Stromal cell of bone marrow (primary cell): ENCODE data around the gene CALML4.
"Not testable (repeated sequence)": the region's sequence is repeated elsewhere in the genome, so short reads cannot be mapped to it uniquely, and the experiment has no call there.

Source experiments
- DNase-seq: peaks from one replicate; pipeline ENCODE4 v3.0.0-alpha.2; 2012; ENCODE audit warnings: low read depth

CALML4 gene, protein sequence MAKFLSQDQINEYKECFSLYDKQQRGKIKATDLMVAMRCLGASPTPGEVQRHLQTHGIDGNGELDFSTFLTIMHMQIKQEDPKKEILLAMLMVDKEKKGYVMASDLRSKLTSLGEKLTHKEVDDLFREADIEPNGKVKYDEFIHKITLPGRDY

DNA sequence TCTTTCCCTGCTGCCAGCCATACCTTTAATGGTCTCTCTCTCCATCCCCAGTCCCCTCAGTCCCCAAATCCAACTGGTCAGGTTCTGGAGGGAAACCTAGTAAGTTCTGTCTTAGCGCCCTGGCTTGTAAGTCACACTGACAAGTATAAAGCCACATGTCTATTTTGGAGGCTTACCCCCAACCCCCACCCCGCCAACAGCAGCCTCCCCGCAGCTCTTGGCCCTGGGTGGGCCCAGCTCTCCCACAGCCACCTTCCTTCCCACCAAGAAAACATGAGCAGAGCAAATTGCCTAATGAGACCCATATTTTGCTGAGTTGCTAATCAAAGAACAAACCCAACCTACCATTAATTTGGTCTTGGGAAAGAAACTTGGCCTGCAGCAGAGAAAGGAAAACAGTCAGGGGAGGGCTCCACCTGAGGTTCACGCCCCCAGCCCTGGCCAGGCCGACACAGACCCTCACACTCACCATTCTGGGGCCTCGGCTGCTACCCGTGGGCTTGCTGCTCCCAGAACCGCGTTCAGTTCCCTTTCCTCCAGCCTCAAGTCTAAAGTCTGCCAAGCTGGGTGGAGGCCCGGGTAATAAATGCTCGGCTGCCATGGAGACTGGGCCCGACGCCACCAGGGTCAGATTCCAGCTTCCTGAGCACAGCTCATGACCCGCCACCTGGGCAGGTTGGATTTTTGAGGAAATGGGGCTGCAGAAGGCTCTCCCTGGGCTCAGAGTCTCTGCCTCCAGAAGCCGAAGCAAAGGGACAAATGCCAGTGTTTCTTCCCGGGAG, at the start of gene CALML4:
Gene CALML4, minus strand, starts transcription at position 557 of the 782 bp plus-strand sequence. Its CDS starts 85 bp downstream, at position 472.
- peak; percentile 26 for DNase-seq

DNA sequence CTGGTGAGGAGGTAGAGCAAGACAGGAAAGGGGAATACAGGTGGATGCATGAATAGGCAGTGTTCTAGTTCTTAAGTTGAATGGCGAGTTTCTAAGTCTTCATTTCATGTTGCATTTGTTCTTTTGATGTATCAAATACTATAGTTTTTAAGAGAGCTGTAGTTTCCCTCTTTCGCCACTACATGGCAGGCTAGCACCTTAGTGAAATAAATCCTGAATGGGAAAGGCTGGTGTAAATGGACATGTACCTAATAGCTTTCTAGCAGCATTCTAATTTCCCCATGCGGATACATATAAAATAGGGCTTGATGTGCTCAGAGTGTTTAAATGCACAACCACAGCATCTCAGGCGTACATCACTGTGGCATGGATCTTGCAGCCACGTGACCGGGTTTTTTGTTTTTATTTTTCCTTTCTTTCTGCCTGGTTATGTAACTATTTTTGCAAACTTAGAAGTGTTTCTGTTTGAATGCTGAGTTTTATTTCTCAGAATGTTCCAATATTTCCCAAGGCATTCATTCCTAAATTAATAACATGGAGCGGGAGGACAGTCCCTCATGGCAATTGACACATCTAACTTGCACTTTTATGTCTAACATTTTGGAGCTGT, 47.9 kb upstream of the CALML4 start:
- DNase-seq = peak; percentile 66

DNA sequence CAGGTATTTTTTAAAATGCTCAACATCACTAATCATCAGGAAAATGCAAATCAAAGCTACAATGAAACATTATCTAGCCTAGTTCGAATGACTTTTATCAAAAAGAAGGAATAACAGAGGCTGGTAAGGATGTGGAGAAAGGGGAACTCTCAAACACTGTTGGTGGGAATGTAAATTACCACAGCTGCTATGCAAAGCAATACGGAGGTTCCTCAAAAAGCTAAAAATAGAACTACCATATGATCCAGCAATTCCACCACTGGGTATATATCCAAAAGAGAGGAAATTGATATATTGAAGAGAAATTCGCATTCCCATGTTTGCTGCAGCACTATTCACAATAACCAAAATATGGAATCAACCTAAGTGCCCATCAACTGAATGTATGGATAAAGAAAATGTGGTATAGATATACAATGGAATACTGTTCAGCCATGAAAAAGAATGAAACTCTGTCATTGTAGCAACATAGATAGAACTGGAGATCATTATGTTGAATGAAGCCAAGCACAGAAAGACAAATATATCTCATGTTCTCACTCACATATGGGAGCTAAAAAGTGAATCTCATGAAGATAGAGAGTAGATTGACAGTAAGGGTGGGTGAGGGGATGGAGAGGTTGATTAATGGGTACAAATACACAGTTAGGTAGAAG, 44.1 kb upstream of the CALML4 start:
- DNase-seq = no peak

DNA sequence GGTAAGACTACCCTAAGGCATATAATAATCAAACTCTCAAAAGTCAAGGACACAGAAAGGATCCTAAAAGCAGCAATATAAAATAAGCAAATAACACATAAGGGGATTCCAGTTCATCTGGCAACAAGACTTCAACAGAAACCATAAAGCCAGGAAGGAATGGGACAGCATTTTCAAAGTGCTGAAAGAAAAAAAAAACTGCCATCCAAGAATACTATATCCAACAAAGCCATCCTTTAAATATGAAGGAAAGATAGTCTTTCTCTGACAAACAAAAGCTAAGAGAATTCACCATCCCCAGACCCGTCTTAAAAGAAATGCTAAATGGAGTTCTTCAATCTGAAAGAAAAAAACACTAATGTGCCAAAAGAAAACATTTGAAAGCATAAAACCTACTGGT, 39.1 kb upstream of the CALML4 start:
- no peak for DNase-seq

DNA sequence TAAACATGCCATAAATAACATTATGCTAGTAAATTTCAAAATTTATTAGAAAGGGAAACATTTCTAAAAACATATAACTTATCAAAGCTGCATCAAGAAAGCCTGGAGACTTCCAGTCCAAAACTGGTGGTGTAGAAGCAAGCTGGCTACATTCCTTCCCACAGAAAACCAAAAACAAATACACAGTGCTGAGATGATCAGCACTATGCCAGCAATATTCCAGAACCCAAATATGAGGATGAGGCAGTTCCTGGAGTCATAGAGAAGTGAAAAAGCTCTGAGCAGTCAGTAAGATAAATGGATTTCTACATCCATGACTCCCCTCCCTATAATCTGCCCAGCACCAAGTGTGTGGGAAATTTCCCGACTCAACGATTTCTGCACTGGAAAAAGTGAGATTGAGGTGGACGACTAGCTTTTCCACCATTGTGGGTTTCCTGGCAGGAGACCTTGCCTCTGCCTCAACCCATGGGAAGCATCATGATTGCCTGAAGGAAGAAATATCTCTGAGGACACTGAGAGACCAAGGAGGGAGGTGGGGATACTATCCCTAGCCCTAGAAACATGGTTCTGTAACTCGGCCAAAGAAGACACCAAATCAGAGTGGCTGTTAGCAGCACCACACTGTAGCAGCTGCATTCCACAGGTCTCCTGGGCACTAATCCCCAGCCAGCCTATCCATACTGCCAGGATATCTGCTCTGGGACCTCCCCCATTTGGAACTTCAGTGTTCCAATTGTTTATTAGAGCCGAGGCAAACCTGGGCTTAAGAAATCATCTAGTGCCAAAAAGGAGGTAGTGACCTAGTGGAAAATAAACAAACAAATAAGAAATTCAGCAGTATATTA, 36.2 kb upstream of the CALML4 start:
- peak; percentile 25 for DNase-seq

DNA sequence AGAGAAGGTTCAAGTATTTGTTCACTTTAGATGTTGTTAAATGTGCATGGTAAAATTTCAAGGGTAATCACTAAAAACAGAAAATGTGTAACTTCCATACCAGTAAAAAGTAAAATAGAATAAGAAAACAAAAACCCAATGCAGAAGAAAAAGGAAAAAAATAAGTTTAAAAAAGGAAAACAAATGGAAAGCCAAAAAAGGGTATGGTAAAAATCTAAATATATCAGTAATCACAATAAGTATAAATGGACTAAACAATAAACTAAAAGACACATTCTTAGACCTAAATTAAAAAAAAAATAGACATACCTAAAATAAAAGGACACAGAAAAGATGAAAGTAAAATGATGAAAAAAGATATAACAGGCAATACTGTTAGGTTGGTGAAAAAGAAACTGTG, 33.9 kb upstream of the CALML4 start:
- DNase-seq = no peak

DNA sequence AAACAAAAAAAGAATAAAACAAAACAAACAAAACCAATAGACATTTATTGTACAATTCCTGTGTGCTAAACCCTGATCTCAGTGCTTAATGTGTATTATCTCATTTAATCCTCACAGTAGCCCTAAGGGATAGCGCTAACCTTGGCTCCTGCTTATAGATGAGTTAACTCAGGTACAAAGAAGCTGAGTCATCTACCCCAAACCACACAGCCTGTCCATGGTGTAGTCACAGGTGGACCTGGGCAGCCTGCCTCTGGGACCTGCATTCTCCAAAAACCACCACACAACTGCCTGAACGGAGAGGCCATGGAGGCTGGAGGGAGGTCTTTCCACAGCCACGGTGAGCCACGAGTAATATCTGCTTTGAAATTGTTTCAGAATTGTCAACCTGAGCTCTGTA, 29.9 kb upstream of the CALML4 start:
- no peak for DNase-seq

DNA sequence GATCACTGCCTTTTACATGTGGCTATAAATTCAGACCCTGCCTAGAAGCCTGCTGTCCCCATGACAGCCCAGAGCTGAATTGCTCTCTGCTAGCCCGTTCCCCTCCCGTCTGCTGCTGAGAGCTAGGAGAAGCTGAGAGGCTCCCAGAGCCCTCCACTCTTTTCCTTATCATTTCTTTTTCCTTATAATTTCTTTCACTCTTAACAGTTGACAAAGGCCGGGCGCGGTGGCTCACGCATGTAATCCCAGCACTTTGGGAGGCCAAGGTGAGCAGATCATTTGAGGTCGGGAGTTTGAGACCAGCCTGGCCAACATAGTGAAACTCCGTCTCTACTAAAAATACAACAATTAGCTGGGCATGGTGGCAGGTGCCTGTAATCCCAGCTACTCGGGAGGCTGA, 29.4 kb upstream of the CALML4 start:
- not testable (repeated sequence) for DNase-seq

DNA sequence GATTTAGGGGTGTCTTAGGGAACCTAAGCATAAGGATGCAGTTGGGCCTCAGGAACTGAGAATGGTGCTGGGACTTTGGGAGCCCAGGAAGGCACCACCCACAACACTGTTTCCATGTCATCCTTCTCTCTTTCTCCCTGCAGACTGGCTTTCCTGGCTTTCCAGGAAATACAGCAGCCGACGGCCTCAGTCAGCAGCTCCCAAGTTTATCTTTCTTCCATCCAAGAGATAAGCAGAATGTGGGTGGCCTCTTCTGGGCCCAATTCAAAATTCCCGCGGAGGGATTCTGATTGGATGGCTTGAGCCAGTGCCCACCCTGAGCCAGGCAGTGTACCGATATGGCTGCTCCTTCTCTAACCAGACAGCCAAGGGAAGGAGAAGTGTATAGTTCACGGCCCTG, 28.9 kb upstream of the CALML4 start:
- no peak for DNase-seq

DNA sequence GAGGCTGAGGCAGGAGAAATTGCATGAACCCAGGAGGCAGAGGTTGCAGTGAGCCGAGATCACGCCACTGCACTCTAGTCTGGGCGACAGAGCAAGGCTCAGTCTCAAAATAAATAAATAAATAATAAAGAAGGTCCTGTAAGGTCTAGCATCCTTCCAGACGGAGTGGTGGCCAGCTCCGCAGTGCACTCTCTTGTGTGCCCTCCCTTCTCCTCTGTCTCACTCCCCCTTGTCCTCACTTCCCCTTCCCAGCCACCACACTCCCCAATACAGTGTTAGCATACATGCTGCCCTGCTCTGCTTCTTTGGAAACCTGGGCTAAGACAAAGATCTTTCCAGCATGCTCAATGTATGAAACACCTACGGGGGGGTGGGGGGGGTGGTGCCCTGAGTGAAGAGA, 27.8 kb upstream of the CALML4 start:
- no peak for DNase-seq

DNA sequence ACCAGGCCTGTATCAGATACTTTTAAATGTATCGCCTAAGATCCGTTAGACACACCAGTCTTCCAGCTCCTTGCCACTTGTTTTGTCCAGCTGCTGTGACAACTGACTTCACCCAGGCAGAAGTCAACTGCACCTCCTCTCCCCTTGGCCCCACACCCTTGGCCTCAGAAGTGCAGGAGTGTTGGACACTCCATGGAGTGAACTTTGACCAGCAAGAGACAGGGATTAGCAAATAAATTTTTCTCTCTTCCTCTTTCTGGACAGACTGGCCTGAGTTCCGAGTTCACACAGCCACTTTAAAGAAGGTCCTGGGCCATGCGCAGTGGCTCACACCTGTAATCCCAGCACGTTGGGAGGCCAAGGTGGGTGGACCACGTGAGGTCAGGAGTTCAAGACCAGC, 27.3 kb upstream of the CALML4 start:
- no peak for DNase-seq

DNA sequence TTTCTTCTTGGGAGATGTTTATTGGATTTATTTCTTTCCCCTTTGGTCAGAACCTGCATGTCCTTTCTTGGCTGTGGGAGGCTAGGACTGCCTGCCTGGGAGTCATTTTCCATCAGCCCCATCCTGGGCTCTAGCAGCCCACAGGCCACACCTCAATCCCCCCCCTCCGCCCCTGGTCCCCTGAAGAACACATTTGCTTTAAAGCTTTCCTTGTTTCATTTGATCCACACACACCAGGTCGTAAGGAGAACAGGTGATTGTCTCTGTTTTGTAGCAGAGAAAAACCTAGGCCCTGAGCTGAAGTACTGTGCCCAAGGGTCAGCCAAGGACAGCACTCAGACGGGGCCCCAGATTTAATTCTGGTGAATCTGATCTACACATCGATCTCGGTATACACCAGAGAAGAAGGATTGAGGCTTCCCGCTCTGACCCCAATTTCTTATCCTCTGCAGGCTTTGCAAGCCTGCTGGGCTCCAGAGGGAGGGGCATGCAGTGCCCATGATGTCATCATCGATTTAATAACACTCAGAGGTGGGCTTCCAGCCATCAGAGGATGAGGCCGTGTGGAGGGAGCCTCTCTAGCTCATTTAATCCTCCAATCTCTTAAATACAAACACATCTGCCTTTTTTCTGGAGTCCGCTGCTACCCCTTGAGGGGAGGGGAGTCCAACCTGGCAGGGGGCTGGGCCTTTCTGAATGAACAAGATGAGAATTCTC, 26.1 kb upstream of the CALML4 start:
- DNase-seq = no peak

DNA sequence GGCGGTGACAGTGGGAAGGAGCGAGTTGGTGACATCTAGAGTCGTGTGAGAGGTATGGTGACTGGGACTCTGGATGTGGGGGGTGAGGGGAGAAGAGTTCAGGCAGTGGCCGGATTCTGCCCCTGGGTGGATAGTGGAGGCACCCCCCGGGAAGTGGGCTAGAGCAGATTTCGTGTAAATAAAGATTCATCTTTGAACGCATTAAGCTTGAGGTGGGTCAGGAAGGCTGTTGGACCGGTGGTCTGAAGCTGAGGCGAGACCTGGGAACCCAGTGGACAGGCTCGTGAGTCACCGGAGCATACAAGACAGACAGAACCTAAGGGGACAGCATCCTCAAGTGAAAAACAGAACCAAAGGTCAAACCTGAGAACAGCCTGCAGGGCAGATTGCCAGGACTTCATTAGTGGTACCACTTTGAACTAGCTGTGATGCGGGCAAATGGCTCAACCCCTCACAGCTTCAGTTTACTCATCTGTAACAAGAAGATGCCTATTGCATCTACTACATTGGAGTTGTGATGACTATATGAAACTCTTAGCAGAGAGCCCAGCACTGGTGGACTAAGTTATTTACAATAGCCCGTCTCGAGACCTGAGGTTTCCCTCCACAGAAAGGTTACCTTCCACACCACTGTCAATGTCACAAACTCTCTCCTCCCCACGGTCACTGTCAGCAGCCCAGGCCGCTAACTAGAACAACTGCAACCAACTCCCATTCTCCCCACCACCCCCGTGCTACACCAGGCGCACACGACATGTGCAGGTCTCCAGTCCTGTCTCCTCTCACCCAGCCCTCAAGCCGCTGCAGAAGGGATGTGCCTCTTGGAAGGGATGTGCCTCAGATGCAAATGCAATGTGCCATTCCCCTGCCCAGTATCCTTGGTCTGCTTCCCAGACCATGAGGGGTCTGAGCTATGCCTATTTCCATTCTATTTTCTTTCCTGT, 25.3 kb upstream of the CALML4 start:
- DNase-seq = no peak

DNA sequence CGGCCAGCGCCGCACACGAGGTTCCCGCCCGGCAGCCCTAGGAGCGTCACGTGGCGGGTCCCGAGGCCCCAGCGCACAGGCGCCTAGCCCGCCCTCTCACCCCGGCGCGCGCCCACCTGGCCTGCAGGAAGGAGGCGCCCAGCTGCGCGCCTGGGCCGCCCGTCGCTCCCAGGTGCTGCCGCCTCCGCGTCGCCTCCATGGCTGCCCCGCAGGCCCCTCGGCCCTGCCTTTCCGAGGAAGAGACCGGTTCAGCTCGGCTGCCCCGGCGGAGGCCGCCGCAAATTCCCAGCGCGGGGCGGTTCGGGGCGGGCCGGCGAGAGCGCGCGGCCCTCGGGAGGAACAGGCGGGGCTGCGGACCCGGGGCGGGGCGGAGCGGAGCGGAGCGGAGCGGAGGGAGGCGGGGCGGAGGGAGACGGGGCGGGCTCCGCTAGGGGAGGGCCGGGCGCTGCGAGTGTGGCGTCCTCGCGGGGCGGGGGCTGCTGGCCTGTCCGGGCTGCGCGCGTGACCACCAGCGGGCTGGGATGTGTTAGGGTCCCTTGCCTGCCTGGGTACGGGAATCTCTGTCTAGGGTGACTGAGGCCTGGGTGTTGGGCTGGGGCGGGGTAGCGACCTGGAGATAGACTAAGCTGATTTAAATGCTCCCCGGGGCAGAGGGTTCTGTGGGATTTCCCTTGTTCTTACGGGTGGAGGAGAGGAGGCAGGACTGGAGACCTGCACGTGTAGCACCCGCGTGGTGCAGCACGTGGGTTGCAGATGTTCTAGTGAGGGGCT, 24.4 kb upstream of the CALML4 start, which contains the start of gene CLN6:
Gene CLN6, minus strand, starts transcription at position 343 of the 771 bp plus-strand sequence. Its CDS starts 144 bp downstream, at position 199.
- DNase-seq = peak; percentile 61

DNA sequence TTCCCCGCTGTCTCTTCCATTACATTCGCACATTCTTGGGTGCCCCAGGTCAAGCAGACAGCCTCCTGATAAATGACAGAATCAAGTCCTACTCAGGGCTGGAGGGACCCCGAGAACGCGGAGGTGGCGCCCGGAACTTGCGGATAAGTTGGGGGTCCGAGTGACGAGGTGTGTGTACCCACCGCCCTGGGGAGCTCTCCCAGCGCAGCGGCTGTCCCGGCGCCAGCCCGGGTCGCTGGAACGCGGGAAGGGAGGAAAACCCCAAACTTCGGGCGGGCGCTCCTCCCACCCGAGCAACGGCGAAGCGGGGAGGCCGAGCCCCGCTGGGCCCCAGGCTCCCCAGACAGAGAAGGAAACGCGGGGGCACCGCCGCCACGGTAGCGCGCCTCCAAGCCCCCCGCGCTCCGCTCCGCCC, 23.8 kb upstream of the CALML4 start:
- no peak for DNase-seq

DNA sequence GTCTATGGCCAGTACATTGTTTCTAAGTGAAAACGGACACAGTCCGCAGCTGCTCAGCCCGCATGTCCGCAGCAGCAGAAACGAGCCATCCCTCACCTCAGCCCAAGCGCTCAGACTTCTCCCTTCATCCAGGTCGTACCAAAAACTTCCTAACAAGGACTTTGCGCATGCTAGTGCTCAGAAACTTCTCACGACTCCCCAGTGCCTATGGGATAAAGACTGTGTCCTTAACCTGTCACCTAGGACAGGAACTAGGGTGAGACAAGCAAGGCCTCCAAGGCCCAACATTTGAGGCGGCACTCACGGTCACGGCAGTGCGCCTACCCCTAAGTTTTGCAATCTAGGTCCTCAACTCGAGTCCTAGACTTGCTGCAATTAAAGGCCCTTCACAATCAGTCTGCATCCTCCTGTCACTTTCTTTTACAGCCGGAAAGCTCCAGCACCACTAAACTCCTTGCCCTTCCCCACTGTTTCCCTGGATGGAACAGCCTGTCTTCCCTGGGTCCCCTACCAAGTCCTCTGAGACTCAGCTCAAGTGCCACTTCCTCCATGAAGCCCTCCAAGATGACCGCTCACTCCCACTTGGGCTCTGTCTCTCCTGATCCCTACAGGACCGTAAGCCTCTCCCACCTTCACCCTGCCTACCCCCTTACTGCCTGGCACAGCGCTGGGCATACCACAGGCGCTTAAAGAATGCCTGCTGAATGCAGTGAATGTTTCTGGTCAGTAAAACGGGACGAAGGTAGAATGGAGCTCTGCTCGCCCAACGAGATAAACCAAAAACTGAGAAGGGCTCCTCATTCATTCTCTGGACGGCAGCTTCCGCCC, 23.2 kb upstream of the CALML4 start:
- DNase-seq = no peak

DNA sequence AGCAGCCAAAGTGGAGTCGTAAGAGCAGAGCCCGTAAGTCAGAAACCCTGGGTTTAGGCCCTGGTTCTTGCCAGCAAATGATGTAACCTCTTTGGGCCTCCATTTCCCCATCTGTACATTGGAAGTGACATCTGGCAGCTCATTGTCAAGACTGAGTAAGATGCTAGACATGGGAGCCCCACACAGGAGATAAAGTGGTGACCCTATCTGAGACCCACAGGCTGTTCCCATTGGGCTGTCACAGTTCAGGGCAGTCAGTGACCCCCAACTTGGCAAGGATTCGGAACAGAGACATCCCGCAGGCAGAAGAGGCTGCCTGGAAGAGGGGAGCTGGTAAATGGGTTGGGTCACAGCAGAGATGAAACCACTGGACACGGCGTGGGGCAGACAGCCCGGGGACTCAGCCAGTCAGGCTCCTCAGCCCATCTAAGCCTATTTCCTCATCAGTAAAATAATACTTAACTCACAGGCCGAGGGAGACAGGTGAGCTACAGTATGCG, 22.6 kb upstream of the CALML4 start:
- DNase-seq = no peak

DNA sequence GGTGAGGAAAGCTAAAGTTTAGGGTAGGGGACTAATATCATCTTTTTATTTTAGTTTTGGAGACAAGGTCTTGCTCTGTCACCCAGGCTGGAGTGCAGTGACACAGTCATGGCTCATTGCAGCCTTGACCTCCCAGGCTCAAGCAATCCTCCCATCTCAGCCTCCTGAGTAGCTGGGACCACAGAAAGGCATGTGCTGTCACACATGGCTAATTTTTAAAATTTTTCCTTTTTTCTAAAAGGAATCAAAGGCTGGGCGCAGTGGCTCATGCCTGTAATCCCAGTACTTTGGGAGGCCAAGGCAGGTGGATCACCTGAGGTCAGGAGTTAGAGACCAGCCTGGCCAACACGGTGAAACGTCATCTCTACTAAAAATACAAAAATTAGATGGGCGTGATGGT, 20.3 kb upstream of the CALML4 start:
- not testable (repeated sequence) for DNase-seq
